ENCODE measurements around the gene KSR1.
A peak's percentile ranks its signal among the peaks of the same experiment; 100 is the strongest.
"Not testable (repeated sequence)": the region's sequence is repeated elsewhere in the genome, so short reads cannot be mapped to it uniquely, and the experiment has no call there.

Gene KSR1

DNA sequence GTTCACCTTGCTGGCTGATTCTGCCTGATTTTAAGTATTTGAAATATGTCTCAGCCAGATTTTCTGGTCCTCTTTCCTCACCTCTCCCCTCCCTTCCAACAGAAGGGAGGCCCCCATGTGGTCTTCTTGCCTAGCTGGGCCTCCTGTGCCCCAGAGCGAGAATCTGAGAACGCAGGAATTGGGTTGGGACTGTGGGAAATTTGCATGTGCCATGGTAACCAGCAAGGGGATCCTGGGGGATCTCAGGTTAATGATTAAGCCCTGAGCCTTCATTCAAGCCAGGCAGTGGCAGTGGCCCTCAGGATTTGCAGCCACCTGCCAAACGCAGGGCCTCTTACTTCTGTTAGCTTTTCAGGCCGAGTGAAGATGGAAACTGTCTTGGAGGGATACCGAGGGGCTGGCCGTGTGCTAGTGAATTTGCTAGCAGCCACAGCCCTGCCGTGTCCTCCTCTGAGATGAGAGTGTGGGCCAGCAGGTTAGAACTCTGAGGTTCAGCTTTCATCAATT lies 40.2 kb downstream of the KSR1 start:
- DNase-seq: no peak

DNA sequence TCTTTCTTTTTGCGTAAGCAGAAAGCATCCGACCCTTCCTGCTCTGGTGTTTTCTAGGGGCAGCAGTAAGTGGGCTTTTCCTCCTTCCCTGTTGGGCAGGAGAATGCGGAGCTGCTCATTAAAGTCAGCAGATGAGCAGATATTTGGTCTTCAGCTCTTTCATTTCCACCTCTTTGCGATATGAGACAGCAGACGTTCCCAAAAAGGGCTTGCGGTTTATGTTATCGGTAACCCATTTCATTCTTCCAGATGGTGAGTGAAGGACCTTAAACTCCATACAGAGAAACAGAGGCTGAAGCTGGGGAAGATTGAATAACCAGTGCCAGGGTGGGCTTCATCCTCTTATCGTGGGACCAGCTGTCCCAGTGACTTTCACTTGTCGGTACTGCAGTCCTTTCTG lies 40.7 kb downstream of the KSR1 start:
- no peak for DNase-seq

DNA sequence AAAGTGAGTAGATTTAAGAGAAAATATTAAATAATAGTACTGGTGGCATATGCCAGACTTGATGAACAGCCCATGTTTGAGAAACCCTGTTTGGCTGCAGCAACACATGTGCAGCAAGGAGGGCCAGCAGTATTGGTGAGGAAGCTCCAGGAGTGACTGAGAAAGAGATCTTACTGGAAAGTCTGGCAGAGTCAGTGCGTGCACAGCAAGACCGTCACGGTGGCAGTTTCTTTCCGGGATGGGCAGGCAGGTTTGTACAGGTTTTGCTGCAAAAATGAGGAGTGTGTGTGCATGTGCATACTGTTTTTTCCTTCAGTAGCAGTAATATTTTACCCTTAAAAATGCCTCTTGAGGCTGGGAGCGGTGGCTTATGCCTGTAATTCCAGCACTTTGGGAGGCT lies 41.4 kb downstream of the KSR1 start:
- DNase-seq: no peak

DNA sequence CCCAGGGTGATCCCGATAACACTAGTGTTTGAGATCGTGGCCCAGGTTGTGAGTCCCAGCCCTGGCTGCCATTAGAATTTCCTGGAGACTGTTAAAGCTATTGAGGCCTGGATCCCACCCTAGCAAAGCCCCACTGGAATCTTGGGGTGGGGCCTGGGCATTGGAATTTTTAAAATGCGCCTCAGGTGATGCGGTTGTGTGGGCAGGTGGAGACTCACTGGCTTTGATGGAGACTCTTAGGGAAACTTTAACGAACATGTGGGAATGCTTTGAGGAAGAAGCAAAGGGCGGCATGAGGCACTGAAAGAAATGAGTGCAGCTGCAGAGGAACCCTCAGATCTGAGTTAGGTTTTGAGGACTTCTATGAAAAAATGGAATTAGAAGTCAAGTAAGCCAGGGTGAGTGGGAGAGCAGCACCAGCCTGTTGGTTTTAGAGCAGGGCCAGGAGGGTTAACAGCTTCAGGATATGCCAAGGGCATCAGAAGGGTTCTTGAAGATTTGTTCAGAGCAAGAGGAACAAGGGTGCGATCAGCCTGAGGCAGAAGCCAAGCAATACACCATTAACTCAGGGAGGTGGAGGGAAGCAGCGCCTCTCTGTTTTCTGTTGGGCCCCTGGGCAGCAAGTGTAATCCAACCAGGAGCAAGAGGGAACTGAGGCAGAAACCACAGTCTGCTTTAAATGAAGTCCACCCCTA lies 42.5 kb downstream of the KSR1 start:
- DNase-seq: no peak

DNA sequence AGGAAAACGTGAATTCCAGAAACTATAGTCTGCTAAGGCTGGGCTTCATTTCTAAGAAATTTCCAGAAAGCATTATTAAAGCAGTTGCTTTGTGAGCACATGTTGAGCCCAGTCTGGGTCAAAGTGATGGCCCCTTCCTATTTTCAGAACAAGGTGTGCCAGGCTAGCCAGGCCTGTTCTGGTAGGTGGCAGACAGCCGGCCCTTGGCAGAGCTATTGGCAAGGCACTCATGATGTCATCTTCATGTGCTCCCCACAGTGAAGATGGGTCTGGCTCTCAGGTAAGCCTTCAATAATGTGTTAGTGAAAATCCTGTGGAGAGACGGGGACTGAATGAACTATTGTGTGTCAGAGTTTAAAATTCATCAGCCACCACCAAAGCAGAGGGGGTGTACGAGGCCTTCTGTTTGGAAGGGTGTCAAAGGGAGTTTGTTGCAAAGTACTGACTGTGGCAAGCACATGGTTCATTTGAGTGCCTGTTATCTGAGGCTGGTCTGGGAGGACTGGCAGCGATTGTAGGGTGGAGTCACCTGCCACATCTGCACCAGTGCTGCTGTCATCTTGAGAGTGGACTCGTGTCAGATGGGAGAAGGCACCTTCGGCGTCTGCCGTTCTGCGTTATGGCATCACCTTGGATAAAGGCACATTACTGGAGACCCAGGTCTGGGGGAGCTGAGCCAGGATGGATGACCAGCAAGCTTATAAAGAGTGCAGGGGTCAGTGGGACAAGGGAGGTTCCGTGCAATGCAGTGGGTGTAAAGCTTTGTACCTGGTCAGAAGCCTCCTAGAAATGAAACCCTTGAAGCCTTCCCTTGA lies 43.4 kb downstream of the KSR1 start:
- no peak for DNase-seq

DNA sequence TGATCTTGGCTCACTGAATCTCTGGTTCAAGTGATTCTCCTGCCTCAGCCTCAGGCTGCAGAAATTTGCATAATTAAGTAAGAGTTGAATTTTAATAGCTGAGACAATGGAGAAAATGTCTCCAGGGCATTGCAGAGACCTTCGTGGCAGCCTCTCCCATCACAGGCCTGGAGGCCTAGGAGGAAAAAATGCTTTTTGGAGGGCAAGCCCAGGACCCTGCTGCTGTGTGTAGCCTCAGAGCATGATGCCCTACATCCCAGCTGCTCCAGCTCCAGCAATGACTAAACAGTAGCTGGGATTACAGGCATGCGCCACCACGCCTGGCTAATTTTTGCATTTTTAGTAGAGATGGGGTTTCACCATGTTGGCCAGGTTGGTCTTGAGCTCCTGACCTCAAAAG lies 45.1 kb downstream of the KSR1 start:
- DNase-seq: not testable (repeated sequence)

DNA sequence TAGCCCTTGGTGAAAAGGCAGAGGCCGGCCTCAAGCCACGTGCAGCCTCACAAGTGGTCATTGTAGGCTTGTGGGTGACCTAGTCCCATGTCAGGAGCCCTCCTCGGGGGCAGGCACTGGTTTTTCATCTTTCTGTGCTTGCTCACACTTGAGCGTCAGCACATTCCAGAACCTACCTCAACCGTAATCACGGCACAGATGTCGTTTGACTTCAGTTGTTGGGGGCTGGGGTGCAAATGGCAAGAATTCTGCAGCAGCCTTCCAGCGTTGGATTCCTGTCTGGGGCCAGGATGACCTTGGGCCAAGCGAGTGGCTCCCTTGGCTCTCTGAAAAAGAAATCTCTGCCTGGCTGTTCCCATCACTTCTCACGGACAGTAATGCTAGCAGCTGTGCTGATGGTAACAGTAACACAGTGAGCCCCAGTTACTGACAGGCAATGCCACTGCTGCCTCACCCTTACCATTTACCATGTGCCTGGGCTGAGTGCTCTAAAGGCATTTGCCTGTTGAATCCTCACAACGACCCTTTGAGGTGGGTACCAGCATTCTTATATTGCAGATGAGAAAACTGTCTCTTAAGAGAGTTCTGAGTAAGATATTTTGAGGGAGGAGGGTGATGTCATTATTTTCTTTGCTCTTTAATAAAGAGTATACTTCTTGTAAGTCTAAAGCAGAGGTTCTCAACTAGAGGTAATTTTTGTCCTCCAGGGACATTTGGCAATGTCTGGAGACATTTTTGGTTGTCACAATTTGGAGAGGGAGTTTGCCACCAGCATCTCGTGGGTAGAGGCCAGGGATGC lies 46.5 kb downstream of the KSR1 start:
- DNase-seq: no peak

DNA sequence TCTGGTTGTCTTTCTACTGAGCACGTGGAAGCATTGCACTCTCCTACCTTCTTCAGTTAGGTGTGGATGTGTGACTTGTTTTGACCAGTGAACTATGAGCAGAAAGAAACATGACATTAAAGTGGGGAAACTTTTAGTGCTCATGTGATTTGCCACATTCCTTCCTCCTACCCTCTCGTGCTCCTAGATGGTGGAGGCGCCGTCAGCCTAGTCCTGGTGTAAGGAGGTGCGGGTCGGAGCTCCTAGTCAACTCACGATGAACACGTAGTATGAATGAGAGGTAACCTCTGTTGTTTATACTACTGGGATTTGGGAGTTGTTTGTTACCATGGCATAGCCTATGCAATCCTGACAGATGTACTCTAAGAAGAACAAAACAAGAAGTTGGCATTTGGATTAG lies 47.4 kb downstream of the KSR1 start:
- DNase-seq: no peak

DNA sequence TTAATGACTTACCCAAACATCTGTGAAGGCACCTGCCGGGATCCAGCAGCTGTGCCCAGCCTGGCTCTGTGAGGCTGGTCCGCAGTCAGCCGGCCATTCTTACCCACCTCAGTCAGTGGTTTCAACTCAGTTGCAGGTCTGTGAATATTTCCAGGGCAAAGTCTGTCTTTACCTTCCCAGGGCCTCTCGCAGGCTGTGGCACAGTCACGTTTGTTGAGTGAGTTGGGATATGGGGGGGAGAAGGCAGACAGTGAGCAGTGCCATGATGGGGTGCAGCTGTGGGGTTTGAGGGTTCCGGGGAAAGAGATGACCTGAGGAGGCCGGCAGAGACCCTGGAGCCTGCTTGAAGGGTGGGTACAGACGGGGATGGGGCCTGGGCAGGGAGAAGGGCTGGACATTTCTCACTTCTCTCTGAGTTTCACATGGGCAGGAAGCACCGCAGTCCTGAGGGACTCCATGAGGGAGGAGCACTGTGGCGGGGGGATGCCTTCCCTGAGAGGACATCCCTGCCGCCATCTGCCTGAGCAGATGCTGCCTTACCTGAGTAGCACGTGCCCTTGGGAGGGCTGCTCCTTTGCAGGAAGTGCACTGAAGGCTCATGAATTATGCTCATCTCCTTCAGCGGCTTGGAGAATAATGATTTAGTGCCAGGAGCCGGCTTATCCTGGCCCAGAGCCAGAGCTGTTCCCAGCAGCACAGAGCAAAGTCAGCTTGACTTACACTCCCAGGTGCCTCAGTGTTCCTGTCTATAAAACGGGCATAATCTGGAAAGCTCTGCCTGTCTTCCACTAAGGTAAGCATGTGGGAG lies 48.1 kb downstream of the KSR1 start:
- no peak for DNase-seq

DNA sequence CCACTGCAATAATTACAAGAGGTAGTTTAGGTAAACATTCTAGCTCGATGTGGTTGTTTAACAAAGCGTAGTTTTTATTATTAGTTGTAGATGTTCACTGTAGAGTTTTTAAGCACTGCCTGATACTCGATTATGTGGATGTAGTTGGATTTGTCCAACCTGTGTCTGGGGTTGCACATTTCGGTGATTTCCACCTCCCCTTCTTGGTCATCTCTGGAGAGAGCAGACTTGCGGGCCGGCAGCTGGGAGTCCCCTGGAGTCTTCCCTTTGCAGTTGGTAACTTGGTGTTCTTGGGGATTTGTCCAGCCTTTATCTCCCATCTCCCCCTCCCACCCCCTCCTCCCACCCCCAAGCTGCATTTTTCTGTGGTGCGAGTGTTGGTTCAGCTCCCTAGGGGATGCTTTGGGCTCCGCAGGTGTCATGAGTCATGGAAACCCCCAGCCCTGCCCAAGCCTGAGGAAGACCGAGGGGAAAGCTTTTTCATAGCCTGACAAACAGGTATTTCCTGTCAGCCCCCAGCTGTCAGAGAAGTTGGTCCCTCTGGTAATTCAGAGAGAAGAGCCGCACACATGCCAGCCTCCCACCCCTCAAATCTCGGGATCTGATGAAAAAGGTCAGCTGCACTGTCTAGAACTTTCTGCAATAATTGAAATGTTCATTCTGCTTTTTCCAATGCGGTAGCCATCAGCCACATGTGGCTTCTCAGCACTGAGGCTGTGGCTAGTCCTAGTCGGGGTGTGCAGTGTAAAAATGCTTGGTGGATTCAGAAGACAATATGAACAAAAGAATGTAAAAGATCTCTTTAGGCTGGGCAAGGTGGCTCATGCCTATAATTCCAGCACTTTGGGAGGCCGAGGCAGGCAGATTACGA lies 50.3 kb downstream of the KSR1 start:
- peak; percentile 38 for DNase-seq

DNA sequence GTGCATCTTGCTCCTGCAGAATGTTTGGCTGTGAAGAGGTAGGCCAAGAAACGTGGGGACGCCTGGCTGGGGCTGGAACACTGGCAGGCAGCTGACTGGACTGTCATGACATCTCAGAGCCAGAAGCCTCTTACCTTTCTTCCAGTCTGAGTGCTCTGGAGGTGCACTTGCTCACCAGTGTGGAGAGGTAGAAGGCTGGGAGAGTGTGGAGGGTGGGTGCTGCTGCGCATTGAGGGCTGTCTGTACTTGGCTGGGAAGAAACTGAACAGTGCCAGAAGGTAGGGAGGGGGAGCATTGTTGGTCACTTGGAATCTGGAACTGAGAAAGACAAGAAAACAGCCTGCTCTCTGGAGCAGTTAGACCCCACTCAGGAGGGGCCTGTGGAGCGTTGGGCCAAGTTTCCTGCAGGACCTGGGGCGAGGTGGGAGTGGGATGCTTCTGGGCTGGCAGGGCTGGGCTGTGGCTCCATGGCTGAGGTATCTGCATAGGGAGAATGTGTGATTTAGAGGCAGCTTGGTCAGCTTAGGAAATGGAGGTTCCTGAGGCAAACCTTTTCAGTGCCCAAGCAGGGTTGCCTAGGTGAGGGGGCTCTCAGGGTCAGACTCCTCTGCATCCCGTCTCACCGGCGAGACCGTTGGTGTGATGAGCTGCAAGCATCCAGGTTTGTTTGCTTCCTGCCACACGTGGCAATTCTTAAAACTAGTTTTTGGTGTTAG lies 55.1 kb downstream of the KSR1 start:
- no peak for DNase-seq

DNA sequence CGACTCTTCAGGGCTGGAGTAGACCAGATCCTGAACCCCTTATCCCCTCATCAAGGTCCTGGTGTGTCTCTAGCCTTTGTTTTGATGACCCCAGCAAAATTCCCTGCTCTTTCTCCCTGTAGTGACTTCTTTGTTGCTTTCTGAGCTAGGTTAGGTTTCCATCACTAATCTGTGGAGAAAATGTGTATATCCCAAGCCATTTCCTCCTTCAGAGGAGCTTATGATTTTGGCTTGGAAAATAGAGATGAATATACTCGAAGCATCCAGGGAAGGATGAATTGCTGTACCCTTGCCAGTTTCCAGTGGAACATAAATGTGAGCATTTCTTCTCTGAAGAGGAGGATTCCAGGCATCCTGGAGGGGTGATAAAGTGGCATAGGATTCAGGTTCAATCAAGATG lies 55.8 kb downstream of the KSR1 start:
- DNase-seq: no peak

DNA sequence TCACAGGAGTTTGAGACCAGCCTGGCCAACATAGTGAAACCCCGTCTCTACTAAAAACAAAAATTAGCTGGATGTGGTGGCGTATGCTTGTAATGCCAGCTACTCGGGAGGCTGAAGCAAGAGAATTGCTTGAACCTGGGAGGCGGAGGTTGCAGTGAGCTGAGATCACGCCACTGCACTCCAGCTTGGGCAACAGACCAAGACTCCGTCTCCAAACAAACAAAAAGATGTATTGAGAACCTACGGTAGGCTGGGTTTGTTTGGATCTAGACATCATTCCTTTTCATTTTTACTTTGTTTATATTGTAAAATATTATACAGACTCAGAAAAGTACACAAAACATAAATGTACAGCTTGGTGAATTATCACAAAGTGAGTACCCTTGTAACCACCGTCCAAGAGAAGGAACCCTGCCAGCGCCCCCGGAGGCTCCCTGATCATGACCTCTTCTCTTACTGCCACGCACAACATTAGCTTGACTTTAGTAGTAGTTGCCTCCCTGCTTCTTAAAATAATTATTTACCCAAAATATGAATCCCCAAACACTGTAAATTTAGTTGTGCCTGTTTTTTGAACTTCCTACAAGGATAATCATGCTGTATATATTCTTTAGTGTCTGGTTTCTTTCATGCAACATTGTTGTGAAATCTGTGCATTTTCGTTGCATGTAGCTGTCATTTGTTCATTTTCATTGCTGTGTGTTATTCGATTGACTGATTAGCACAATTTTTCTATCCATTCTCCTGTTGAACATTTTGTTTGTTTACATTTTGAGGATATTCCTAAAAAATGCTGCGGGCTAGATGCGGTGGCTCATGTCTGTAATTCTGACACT lies 56.5 kb downstream of the KSR1 start:
- DNase-seq: no peak

DNA sequence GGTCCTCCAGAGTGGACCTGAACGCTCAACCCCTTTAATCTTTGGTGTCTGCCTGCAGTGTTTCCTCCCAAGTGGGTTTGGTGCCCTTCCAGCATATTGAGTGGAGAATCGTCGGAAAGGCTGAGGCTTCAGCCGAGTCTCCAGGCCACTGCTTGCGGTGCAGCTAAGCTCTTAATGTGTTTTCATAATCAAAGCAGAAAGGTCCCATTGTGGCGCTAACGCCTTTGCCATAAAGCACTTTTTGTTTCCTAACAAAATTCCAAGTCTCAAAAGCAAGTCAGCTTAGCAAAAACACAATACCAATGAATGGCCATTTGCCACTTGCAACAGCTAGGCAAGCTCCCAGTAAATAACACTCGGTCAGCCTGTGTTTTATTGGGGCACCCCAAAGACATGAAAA lies 57.6 kb downstream of the KSR1 start:
- no peak for DNase-seq

DNA sequence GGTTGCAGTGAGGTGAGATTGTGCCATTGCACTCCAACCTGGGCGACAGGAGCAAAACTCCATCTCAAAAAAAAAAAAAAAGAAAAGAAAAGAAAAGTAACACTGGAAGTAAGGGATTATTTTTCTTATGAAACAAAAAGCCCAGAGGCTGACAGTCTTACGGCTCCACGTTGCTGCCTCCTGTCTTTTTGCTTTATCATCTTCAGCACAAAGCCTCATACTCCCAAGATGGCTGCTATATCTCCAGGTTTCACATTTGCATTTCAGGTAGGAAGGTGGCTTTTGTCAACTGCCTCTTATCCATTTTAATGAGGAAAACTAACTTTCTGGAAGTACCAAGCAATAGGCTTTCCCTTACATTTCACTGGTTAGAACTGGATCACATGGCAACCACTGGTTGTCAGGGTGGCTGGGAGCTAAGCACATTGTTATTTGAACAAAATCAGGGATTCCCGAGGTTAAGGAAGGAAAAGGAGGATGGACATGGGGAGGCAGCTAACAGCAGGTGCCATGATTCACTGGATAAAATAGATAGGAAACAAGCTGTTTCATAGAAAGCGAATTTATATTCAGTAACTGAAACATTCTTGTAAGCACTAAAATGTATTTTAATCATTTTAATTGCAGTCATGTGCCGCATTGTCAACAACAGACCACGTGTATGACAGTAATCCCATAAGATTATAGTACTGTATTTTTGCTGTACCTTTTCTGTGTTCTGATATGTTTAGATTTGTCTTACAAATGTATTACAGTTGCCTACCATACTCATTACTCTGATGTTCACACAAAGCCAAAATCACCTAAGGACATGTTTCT lies 58.6 kb downstream of the KSR1 start:
- no peak for DNase-seq

DNA sequence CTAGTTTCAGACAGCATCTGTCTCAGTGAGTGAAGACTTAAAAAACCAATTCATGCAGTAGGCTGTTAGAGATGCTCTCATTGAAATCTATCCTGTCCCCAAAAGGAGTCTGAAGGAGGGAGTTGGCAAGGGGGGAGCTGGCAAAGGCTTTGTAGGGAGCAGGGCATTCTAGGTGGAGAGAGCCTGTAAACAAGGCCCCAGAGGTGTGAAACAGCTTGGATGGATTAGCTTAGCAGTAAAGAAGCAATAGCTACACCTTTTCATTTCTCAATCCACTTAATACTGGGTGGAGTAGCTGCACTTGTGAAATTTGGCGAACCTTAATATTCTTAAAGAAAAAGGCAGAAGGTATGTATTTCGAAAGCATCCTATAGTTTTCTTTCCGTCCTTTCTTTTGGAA lies 61.8 kb downstream of the KSR1 start:
- DNase-seq: no peak

DNA sequence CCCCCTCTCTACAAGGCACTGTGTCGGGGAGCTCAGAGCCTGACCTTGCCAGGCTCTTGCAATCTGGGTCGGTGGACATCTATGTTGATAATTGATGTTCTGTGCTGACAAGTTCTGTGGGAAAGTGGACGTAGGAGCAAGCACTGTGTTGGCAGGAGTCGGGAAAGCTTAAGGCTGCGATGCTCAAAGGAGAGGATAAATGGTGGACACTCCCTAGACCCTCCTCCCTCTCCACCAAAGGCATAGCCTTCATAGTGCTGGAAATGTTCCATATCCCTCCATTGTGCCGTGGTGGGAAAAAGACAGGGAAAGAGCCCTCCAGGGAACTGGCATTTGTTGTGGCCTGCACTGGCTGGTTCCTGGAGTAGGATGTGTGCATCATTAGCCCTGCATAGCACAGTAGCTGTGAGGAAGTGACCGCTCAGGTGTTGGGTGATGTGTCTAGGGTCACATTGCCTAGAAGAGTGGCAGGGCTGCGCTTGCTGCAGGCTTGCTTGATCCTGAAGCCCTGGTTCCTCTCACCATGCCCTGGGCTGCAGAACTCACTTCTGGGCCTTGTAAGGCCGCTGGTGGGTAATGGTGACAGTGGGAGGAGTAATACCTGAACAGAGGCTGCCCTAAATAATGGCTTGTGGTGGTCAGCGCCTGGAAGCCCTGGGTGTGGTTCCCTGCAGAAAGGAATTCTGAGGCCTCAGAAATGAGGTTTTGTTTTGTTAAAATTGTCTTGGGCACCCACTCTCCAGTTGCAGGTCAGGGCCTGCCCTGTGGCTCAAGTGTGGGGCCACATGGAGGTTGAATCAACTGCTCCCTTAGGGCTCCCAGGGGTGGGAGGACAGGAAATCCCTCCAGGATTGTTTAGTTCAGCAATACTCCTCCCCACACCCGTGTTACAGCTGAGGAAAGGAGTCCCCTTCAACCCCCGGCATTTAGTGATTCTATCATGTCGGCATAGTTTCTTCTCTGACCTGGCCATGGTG lies 62.6 kb downstream of the KSR1 start:
- no peak for DNase-seq

DNA sequence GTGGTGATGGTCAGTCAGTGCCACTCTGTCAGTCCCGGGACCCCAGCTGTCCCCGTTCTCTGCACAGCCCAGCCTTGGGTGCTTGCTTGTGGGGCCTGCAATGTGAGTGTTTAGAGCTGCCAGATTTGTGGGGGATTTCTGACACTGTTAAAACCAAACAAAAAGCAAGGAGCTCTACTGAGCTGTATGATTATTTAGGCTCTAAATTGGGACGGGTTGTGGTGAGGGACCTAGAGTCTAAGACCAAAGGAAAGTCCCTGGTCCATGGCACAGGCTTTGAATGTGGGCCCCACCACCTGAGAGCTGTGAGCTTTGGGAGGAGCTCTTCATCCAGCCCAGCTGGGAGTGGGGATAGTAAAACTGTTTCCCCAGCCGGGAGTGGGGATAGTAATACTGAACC lies 63.3 kb downstream of the KSR1 start:
- no peak for DNase-seq
